ENCODE measurements around the gene CNNM3. TPM values are rescaled to one million over a fixed set of nuclear protein-coding genes. Genes with fewer than 3 reads are reported as not detected.

Gene CNNM3
- total RNA-seq, 1 experiment from 2014 or later = 7.0 TPM

DNA sequence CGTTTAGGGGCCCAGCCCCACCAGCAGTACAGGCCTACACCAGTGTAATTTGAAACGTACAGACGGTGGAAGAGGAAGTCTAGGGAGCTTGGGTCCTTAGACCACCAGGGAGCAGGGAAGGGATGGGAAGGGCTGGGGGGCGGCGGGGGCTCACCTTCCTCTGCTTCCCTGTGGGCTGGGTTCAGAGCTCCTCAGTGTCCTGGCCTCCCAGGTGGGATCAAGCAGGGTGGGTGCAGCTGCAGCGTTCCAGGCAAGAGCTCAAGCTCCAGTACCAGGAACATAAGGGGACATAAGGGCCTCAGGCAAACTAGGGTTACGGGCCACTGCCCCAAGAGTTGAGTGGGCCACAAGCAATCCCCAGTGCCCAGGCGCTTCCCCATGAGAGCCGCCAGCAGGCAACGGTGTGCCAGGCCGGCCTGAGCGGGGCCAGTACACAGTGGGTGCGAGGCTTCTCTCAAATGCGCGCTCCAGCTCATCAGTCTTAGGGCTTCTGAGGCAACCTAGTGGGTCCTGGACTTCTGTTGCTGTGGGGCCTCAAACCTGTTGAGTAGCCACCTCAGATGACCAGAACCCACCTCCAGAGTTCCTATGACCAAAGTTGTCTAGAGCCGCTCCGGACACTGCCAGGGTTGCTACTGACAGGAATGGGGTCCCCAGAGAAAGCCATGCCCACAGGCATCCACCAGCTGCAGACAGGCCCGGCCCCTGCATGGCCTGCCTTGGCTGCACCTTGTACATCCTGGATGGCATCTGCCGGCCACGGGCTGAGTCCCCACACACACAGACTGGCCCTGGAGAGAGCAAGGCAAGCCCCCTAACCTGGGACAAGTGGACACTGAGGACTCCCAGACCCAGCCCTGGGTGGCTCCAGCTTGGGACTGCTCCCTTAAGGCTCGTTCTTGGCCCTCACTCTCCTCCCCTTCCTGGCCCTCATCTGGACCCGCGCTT lies 22.6 kb downstream of the CNNM3 start:
- Histone ChIP-seq H3K4me2 (ENCODE audit: low read depth, low read length, poor library complexity, severe bottlenecking) (peak overlapping the region; percentile 53), H3K4me1 (ENCODE audit: low read length) (peaks cover 21% of the 10 kb centered on the region), H3K9ac (ENCODE audit: low read length) (peak overlapping the region; percentile 53), H3K27me3 (ENCODE audit: low read length) (no peaks in the 10 kb centered on the region), H3K9me2 (replicated peaks; ENCODE audit: insufficient read depth, low read length) (no peaks in the 10 kb centered on the region), H2AFZ (ENCODE audit: low read length) (peak overlapping the region; percentile 78; the same call in 1 of the 2 replicates), H4K20me1 (ENCODE audit: insufficient read depth, low read depth, low read length) (no peaks in the 10 kb centered on the region), H3K36me3 (ENCODE audit: insufficient read depth, low read length) (peaks cover 7% of the 10 kb centered on the region; the same call in 1 of the 2 replicates), H3K4me3 (ENCODE audit: low read length) (peak overlapping the region; percentile 45; the same call in 1 of the 2 replicates), H3K79me2 (ENCODE audit: low read length) (no peaks in the 10 kb centered on the region), H3K27ac (ENCODE audit: low read length) (no peak overlapping the region), H3K9me3 (ENCODE audit: low read length) (no peaks in the 10 kb centered on the region)
- no peak for DNase-seq

DNA sequence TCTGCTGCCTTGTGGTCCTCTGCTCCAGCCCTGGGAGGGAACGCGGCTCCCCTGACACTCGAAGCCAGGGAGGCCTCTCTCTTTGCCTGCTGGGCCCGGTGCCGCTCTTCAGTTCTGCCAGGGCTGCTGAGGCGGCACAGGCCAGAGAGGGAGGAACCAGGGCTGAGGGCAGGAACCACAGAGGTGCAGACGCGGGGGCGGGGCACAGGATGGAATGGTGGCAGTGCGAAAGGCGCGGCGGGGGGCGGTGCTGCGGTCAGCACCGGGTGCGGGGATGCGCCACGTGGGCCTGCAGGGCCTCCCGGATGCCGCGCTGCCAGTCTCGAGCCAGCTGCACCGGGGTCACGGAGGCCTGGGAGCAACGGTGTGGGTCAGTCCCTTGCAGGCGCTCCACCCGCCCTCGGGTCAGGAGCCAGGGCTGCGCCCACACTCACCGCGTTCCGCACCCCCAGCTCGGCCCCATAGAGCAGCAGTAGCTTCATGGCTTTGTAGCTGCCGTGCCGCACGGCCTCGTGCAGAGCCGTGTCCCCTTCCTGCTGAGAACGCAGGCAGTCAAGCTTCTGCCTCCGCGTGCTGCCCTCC lies 23.3 kb downstream of the CNNM3 start:
- Histone ChIP-seq H3K27ac (ENCODE audit: low read length) (no peak overlapping the region), H2AFZ (ENCODE audit: low read length) (peak overlapping the region; percentile 78; the same call in 1 of the 2 replicates)

DNA sequence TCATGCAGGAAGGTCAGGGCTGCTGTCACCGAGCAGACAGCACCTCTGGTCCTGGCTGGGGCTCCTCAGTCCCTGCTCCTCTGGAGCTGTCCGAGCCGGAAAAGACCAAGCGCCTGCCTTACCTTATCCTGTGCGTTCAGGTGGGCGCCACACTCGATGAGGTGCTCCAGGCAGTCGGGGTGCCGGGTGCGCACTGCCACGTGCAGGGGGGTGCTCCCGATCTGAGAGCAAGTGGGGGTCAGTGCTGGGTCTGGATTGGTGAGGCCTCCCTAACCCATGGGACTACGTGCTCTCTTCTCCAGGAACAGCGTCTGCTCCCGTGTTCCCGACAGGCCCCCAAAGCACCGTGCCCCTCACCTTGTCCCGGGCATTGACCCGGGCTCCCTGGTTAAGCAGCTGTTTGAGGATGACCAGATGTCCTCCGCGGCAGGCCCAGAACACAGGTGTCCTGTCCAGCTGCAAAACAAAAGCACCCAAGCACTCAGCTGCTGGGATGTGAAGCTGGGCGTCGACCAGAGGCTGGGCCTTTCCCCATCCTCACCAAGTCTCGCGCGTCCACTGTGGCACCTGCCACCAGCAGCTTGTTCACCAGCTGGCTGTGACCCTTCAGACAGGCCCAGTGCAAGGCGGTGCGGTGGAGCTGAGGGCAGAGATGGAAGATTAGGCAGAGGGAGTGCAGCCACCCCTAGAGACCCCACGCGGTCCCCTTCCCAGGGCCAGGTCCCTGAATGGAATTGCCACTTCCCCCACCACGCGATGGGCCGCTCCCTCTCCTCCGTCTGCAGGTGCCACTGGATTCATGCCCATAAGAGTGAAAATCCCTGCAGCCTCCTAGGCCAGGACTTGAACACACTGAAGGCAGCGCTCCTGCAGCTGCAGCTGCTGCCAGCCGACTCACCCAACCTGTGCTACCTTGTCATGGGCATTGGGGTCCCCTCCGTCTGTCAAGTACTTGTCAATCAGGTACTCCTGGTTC lies 24.1 kb downstream of the CNNM3 start:
- H3K4me3 ChIP-seq (ENCODE audit: low read length) = peak overlapping the region; percentile 45; the same call in 1 of the 2 replicates
- H3K27me3 ChIP-seq (ENCODE audit: low read length) = no peaks in the 10 kb centered on the region

More for the DNA sequence above, 23.3 kb downstream of the CNNM3 start:
- no peaks in the 10 kb centered on the region for H3K27me3 ChIP-seq (ENCODE audit: low read length)
- no peaks in the 10 kb centered on the region for H4K20me1 ChIP-seq (ENCODE audit: insufficient read depth, low read depth, low read length)
- H3K79me2 ChIP-seq (ENCODE audit: low read length) = no peaks in the 10 kb centered on the region
- H3K4me2 ChIP-seq (ENCODE audit: low read depth, low read length, poor library complexity, severe bottlenecking) = peak overlapping the region; percentile 53
- H3K4me1 ChIP-seq (ENCODE audit: low read length) = peaks cover 21% of the 10 kb centered on the region
- H3K9ac ChIP-seq (ENCODE audit: low read length) = peak overlapping the region; percentile 53
- no peaks in the 10 kb centered on the region for H3K9me3 ChIP-seq (ENCODE audit: low read length)
- peaks cover 6% of the 10 kb centered on the region; the same call in 1 of the 2 replicates for H3K36me3 ChIP-seq (ENCODE audit: insufficient read depth, low read length)
- peak; percentile 78 for DNase-seq
- H3K4me3 ChIP-seq (ENCODE audit: low read length) = peak overlapping the region; percentile 45; the same call in 1 of the 2 replicates
- no peaks in the 10 kb centered on the region for H3K9me2 ChIP-seq (replicated peaks; ENCODE audit: insufficient read depth, low read length)

DNA sequence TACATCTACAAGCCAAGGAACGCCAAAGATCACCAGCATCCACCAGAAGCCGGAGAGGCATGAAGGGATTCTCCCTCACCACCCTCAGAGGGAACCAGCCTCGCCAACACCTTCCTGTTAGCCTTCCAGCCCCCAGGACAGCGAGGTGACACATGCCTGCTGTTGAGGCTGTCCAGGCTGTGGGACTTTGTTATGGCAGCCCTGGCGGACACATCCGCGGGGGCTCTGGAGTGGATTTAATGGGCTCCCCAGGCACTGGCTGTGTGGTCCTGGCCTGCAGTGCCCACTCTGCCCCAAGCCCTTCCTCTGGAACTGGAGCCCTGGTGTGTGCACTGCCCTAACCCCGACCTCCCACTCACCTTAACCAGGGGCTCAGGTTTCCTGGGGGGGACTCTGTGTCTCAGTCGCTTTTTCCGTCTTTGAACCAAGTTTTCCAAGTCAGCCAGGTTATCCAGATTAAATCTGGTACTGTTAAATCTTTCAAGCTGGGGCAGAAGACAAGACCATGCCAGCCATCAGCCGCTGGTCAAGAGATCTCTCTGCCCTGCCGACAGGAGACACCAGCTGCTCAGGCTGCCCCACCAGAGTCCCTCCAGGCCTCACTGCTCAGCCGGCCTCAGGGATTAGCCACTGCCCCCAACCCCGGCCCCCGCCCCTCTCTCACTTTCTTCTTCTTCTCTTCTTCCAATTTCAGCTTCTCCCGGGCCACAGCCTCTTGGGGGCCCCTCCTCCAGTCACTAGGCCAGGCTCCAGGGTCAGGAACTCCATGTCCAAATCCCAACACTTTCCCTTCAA lies 25.8 kb downstream of the CNNM3 start:
- H3K9ac ChIP-seq (ENCODE audit: low read length) = no peak overlapping the region

More for the DNA sequence above, 24.1 kb downstream of the CNNM3 start:
- DNase-seq = no peak
- Histone ChIP-seq H3K36me3 (ENCODE audit: insufficient read depth, low read length) (peaks cover 6% of the 10 kb centered on the region; the same call in 1 of the 2 replicates), H3K27ac (ENCODE audit: low read length) (no peak overlapping the region), H3K4me2 (ENCODE audit: low read depth, low read length, poor library complexity, severe bottlenecking) (peak overlapping the region; percentile 53), H3K4me1 (ENCODE audit: low read length) (peaks cover 21% of the 10 kb centered on the region), H3K79me2 (ENCODE audit: low read length) (no peaks in the 10 kb centered on the region), H3K9ac (ENCODE audit: low read length) (peak overlapping the region; percentile 53; the same call in 1 of the 2 replicates), H2AFZ (ENCODE audit: low read length) (peak overlapping the region; percentile 78; the same call in 1 of the 2 replicates), H3K9me2 (replicated peaks; ENCODE audit: insufficient read depth, low read length) (no peaks in the 10 kb centered on the region), H3K9me3 (ENCODE audit: low read length) (no peaks in the 10 kb centered on the region), H4K20me1 (ENCODE audit: insufficient read depth, low read depth, low read length) (no peaks in the 10 kb centered on the region)

DNA sequence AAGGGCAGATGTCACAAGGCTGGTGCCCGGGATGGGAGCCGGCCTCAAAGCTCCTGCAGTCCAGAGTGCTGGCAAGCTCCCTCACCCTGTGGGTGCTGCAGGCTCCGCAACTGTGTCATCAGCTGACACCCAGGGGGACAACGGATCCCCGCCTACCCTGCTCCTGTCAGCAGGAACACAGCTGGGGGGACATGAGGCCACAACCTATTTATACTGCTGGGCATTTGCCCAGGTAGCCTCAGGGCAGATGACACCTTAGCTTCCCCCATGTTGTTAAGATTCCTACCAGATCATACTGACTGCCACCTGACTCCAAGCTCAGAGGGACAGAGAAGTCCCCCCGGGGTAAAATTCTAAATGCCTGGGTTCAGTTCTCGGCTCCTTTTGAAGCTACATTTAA lies 26.5 kb downstream of the CNNM3 start:
- DNase-seq = no peak
- Histone ChIP-seq H3K4me3 (ENCODE audit: low read length) (no peak overlapping the region), H3K27ac (ENCODE audit: low read length) (no peak overlapping the region), H3K9ac (ENCODE audit: low read length) (no peak overlapping the region), H3K4me2 (ENCODE audit: low read depth, low read length, poor library complexity, severe bottlenecking) (no peak overlapping the region), H3K9me3 (ENCODE audit: low read length) (no peaks in the 10 kb centered on the region), H3K4me1 (ENCODE audit: low read length) (peaks cover 21% of the 10 kb centered on the region), H3K36me3 (ENCODE audit: insufficient read depth, low read length) (no peaks in the 10 kb centered on the region), H4K20me1 (ENCODE audit: insufficient read depth, low read depth, low read length) (no peaks in the 10 kb centered on the region), H3K9me2 (replicated peaks; ENCODE audit: insufficient read depth, low read length) (no peaks in the 10 kb centered on the region), H2AFZ (ENCODE audit: low read length) (no peak overlapping the region), H3K27me3 (ENCODE audit: low read length) (no peaks in the 10 kb centered on the region), H3K79me2 (ENCODE audit: low read length) (no peaks in the 10 kb centered on the region)

More for the DNA sequence above, 25.8 kb downstream of the CNNM3 start:
- Histone ChIP-seq H3K79me2 (ENCODE audit: low read length) (no peaks in the 10 kb centered on the region), H3K4me1 (ENCODE audit: low read length) (peaks cover 21% of the 10 kb centered on the region), H3K27ac (ENCODE audit: low read length) (no peak overlapping the region), H2AFZ (ENCODE audit: low read length) (no peak overlapping the region), H3K27me3 (ENCODE audit: low read length) (no peaks in the 10 kb centered on the region), H3K9me3 (ENCODE audit: low read length) (no peaks in the 10 kb centered on the region), H3K9me2 (replicated peaks; ENCODE audit: insufficient read depth, low read length) (no peaks in the 10 kb centered on the region), H3K36me3 (ENCODE audit: insufficient read depth, low read length) (peaks cover 6% of the 10 kb centered on the region; the same call in 1 of the 2 replicates), H3K4me2 (ENCODE audit: low read depth, low read length, poor library complexity, severe bottlenecking) (no peak overlapping the region), H4K20me1 (ENCODE audit: insufficient read depth, low read depth, low read length) (no peaks in the 10 kb centered on the region), H3K4me3 (ENCODE audit: low read length) (no peak overlapping the region)
- no peak for DNase-seq

DNA sequence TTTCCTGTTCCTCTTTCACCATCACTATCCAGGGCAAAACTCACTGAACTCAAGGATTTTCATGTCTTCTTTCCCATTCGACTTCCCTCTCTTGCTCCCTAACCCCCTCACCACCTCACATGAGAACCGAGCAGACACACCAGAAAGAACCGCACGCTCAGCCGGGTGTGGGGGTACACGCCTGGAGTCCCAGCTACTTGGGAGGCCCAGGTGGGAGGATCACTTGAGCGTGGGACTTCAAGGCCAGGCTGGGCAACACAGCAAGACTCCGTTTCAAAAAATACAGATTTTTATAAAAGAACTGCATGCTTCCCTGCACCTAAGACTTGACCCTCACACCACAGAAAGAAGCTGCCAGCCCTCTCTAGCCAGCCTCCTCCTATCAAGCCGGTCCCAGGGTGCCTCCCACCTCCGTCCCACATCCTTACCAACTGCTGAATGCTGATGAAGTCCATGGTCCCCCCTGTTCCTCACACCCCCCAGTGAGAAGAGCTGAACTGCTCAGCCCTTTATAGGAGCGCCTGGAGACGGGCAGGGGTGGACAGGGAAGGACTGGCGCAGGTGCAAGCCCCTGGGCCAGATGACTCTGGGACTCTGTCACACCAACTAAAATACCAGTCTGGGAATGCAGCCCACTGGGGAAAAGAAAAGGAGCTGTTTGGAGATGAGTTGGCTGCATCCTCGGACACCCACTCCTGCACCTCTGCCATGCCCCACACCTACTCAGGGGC lies 27.6 kb downstream of the CNNM3 start, which contains the start of gene ANKRD23:
TSS of gene ANKRD23 (minus strand) at position 484 of the 731 bp plus-strand sequence. CDS start at position 455, 29 bp downstream.
- H3K27me3 ChIP-seq (ENCODE audit: low read length) = no peaks in the 10 kb centered on the region
- no peak within 1 kb of the TSS for H2AFZ ChIP-seq (ENCODE audit: low read length)
- H3K9me2 ChIP-seq (replicated peaks; ENCODE audit: insufficient read depth, low read length) = no peaks in the 10 kb centered on the region
- no peak within 1 kb of the TSS for H3K27ac ChIP-seq (ENCODE audit: low read length)
- no peaks in the 10 kb centered on the region for H3K79me2 ChIP-seq (ENCODE audit: low read length)
- no peaks in the 10 kb centered on the region for H4K20me1 ChIP-seq (ENCODE audit: insufficient read depth, low read depth, low read length)
- H3K9ac ChIP-seq (ENCODE audit: low read length) = no peak within 1 kb of the TSS
- H3K36me3 ChIP-seq (ENCODE audit: insufficient read depth, low read length) = no peaks in the 10 kb centered on the region
- no peak within 1 kb of the TSS for H3K4me2 ChIP-seq (ENCODE audit: low read depth, low read length, poor library complexity, severe bottlenecking)
- no peak within 1 kb of the TSS for H3K4me3 ChIP-seq (ENCODE audit: low read length)
- H3K9me3 ChIP-seq (ENCODE audit: low read length) = no peaks in the 10 kb centered on the region
- no peak for DNase-seq
- H3K4me1 ChIP-seq (ENCODE audit: low read length) = peaks cover 14% of the 10 kb centered on the region
